Glomerular visceral epithelial cell (primary cell): ENCODE measurements around the gene TRIM9.

Experiments used
- DNase-seq: peaks from one replicate; pipeline ENCODE4 v3.0.0-alpha.2; 2016; ENCODE audit errors: extremely low spot score

TRIM9 gene

DNA sequence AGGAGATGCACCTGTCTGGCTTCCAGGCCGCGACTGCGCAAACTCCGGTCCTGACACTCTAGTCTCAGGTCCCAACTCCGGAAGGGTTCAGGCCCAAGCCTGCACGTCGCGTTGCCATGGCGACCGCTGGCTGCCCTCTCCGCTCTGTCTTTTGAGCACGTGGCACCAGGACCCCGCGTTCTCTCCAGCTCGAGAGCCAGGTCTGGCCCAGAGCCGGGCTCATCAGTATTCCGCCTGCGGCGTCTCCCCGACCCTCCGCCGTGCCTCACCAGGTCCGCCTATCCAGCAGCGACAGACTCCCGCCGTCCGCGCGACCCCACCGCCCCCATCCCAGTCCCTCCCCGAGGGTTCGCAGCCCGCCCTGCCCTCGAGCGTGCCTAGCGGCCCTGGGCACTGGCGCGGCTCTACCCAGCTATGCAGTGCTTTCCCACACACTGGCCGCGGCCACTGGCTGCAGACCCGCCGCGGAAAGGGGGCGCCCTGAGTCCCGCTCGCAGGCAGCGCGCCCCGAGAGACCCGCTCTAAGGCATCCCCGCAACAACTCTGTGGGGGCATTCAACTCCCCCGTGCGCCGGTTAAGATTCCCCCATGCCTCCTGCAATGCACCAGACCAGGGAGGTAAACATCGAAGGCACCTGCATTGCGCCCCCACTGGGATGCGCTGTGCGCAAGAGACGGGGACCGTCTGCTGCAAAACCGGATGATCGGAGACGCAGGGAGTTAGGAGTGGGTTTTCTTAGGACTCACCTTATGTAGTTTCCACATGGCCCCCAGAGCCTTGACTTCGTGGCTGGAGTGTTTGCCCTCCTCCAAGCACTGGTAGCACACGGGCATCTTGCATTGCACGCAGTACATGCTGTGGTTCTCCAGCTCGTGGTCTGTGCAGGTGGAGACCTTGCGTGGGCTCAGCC lies 1.3 kb downstream of the TRIM9 start:
- peak; percentile 15 for DNase-seq

DNA sequence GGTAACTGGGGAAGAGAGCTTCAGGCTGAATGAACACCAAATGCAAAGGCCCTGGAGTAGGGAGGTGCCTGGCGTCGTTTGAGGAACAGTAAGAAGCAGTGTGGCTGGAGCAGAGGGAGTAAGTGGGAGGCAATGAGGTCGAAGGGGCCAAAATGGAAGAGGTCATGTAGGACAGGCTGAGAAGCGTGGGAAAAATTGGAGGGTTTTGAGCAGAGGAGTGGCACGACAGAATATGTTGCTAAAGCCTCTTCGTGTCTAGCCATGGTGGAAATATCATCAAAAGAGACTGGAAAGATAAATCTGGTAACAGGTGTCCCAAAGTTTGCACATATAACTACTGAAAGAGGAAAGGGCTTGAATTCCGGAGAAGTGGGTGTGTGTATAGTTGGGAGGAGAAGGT lies 1.9 kb downstream of the TRIM9 start:
- no peak for DNase-seq

DNA sequence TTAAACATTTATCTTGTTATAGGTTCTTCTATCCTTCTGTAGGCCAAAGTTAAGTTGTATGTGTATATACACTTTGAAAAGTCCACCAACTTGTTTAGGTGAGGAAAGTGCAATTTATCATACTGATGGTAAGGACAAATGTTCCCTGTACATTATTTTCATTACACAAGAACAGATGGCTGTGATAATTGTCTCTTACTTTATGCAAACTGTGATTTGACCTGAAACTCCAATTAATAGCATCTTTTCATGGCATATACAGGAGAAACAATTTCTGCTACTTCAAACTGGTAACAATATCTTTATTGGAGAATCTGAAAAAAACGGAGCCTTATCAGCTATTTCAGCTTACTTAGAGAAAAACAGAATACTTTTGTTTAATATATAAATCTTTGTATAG lies 5.6 kb downstream of the TRIM9 start:
- DNase-seq: no peak

DNA sequence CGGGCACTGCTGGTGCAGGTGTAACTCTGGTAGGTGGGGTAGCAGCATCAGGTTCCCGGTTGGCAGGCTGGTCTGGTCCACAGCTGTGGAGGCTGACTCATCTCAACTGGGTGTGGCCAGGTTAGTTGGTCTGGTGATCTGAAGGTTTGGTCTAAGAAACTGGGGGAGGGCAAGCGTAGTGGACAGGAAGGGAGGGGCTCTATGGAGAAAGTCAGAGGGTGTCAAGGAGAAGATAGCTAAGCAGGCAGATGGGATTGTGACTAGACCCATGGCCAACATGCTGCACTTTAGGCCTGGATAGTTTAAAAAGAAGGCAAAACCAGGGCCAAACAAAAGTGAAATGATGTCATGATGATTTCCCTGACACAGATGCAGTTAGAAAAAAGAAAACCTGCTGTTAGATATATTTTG lies 7.9 kb downstream of the TRIM9 start:
- peak; percentile 49 for DNase-seq

DNA sequence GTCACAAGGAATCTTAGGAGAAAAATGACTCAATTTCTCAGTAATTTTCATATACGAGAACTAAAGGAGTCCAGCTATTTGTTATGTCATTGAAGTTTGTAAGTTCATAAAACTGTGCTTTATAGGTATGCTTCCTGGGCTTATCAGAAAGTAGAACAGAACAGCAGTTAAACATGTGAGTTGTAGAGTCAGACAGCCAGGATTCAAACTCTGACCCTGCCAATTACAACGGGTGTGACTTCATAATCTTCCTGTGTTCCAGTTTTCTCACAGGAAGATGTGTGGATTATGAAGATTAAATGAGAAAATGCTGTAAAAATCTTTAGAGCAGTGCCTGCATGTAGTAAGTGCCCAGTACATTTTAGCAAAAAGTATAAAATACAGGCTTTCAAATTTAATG lies 8.9 kb downstream of the TRIM9 start:
- no peak for DNase-seq

DNA sequence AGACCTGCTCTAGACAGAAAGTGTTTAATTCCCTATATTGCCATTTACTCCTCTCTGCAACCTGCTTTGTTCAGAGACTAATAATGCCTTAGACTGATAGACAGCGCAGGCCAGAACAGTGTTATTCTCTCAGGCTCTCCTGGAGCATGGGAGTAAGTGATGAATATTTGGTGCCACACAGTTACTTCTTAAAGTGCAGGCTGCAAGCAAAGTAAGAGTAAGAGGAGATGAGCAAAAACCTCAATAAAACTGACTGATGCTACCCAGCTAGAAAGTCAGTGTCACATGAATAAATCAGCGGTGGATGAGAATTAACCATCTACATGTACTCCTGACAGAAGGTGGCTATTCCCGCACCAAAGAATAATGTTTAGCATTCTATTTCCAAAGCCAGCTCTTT lies 9.9 kb downstream of the TRIM9 start:
- no peak for DNase-seq

- no peak for DNase-seq
These were observed 10.4 kb downstream of the TRIM9 start for GRCh38 chr14:51084507-51084906.

DNA sequence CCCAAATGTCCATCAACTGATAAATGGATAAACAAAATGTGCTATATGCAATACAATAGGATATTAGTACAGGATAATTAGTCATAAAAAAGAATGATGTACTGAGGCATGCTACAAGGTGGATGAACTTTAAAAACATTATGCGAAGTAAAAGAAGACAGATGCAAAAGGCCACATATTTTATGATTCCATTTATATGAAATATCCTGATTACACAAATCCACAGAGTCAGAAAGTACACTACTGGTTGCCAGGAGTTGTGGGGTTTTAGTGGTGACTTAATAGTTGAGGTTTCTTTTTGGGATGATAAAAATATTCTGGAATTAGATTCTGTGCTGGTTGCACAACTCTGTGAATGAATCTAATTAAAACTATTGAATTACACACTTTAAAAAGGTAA lies 12.6 kb downstream of the TRIM9 start:
- DNase-seq: no peak

- no peak for DNase-seq
These were observed 13.2 kb downstream of the TRIM9 start for GRCh38 chr14:51081712-51082111.

DNA sequence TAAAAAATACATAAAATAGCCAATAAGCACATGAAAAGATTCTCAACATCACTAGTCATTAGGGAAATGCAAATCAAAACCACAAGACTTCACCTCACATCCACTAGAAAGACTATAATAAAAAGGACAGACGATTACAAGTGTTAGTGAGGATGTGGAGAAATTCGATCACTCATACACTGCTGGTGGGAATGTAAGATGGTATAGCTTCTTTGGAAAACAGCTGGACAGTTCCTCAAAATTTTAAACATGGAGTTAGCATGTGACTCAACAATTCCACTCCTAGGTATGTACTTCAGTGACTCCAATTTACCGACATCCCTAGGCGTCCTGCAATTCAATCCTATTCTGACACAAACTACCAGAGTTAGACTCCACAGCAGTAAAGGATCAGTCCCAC lies 13.7 kb downstream of the TRIM9 start:
- no peak for DNase-seq

GRCh38 chr14:51080645-51081044 lies 14.3 kb downstream of the TRIM9 start:
- DNase-seq: no peak

- DNase-seq: no peak
These were observed 15.4 kb downstream of the TRIM9 start for GRCh38 chr14:51079489-51079888.

DNA sequence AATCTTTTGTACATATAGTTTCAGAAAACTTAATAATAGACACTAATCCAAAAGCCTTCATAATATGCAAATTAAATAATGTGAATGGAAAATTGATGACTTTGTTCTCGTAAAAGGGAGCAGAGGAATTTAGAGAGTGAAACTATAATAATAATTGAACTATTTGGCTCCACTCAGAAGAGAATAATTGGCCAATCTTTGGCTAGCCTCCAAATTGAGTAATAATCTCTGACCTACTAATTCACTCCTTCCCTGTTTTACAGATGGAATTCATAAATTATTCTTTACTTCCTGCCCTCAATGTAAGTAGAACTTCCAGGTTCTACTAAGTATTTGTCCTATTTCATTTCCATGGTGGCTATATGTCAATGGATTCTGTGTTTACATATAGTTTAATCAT lies 15.8 kb downstream of the TRIM9 start:
- no peak for DNase-seq

DNA sequence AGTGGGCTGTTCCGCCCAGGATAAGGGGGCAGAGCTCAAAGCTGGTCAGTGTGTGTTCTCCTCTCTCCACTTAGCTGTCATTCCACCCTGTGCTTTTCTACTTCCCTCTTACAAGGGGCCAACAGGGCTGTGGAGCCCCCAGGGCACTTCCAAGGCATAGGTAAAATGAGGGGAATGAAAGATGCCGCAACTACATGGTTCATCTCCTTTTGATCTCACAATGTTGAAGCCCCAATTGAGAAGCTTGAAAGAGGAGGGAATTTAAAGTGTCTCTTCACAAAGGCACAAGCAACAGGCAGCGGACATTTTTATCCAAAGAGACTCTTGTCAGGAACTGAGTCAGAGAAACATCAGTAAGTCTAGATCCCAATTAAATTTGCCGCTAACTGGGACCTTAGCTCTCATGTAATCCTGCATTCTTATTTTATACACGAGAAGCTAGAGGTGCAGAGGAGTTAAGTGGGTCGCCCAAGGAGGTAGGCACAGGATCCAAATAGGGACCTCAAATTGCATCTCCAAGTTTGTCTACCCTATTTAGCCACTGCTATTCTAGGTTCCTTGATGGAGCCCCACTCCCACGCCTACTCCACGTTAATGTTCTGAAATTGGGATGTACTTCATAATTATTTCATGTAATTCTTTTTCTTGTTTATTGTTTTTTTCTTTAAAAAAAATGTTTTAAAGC lies 20.1 kb downstream of the TRIM9 start:
- no peak for DNase-seq

DNA sequence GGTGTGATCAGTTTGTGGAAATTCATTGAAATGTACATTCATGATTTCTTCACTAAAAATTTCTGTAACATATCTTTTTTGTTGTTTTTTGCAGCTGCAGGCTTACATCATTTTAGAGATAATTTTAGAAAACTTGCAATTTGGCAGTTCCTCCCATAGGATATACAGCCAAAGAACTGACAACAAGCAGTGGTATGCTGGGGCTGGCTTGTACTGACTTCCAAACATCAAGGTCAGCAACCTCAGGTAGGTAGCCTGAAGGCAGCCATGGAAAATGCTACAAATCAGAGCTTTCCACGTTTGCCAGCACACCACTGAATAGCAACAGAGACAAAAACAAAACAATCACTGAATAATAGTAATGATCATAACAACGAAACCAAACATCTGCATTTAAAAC lies 21.2 kb downstream of the TRIM9 start:
- DNase-seq: no peak

DNA sequence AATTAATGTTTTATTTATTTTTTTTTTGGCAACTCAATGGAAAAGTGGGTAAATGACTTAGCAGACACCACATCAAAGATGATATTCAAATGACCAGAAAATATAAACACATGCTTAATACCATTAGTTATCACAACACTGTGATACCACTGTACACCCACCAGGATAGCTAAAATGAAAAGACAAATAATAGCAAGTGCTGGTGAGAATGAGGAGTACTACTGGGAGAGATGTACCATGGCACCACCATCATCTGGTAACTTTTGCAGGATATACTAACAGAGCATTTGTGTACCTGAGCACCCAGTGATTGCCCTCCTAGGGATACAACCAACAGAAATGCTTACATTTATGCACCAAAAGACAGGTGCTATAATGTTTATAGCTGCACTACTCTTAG lies 21.9 kb downstream of the TRIM9 start:
- no peak for DNase-seq

- DNase-seq: no peak
These were observed 23.0 kb downstream of the TRIM9 start for GRCh38 chr14:51071857-51072256.

DNA sequence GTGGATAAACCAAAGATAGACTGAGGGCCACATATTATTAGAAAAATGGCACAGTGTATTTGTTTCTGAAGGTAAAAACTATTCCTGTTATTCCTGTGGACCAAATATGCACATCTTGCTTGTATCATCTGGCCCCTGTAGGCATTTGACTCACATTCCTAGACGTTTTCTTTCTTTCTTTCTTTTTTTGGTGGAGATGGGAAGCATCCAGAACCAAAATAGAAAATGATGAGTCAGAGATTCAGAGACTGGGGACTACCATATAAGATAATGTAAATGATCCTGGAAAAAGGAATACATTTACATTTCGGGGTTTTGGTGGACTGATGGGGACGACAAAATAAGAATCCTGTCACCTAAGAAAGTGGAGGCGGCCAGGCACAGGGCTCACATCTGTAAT lies 24.2 kb downstream of the TRIM9 start:
- DNase-seq: no peak

- DNase-seq: peak; percentile 10
These were observed 25.9 kb downstream of the TRIM9 start for GRCh38 chr14:51069055-51069454.

DNA sequence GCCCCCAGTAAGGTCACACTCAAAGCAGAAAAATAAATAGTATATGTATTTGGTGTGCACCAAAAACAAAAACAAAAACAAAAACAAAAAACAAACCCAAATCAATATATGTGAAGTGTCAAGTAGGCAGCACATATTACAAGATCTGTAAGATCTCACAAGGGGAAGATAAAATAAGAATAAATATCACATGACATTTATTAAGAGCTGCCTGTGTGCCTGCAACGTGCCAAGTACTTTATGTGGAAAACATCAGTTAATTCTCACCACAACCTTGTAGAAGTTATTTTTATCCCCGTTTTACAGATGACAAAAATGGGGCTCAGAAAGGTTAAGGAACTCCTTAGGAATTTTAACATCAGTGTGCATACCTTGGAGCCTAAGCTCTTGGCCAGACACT lies 26.6 kb downstream of the TRIM9 start:
- no peak for DNase-seq

GRCh38 chr14:51067295-51067694 lies 27.6 kb downstream of the TRIM9 start:
- DNase-seq: no peak

GRCh38 chr14:51066576-51066975 lies 28.3 kb downstream of the TRIM9 start:
- DNase-seq: no peak

GRCh38 chr14:51059032-51059431 lies 35.9 kb downstream of the TRIM9 start:
- no peak for DNase-seq
